CD4-positive, CD25-positive, alpha-beta regulatory T cell (primary cell): Measurements from ENCODE around the gene MAD2L1BP. TPM values are rescaled to one million over a fixed set of nuclear protein-coding genes. Genes with fewer than 3 reads are reported as not detected.
"Not testable (repeated sequence)": the region's sequence is repeated elsewhere in the genome, so short reads cannot be mapped to it uniquely, and the experiment has no call there.

Source experiments
- ATAC-seq, 2 donors: fragments of 150-1000 bp; cut with Tn5 transposase; one replicate each; pipeline ENCODE4 v1.10.0; 2021; ENCODE audit warnings: low read depth in 2 of 2, moderate number of reproducible peaks in 2 of 2, moderate library complexity in 1 of 2
- DNase-seq, 3 donors: peaks; one replicate each; pipeline versions ENCODE4 v3.0.0 to v3.0.0-alpha.2; 2012 to 2022; ENCODE audit warnings: mixed read lengths in 1 of 3
- H3K27ac ChIP-seq: one replicate; pipeline ENCODE4 v1.7.0; 2013; ENCODE audit warnings: mild to moderate bottlenecking, low read length; ENCODE audit not compliant: insufficient read depth, poor library complexity, severe bottlenecking
- H3K27me3 ChIP-seq: one replicate; pipeline ENCODE4 v1.7.0; 2013; ENCODE audit warnings: low read length; ENCODE audit not compliant: control insufficient read depth, insufficient read depth
- H3K36me3 ChIP-seq: one replicate; pipeline ENCODE4 v1.7.0; 2013; ENCODE audit warnings: mild to moderate bottlenecking, low read length, moderate library complexity; ENCODE audit not compliant: control insufficient read depth, insufficient read depth
- H3K4me1 ChIP-seq: 2 replicates; pipeline ENCODE4 v1.7.0; 2013; ENCODE audit warnings: mild to moderate bottlenecking, low read length; ENCODE audit not compliant: insufficient read depth, control insufficient read depth, poor library complexity, severe bottlenecking
- H3K4me3 ChIP-seq: one replicate; pipeline ENCODE4 v1.7.0; 2013; ENCODE audit warnings: low read depth, mild to moderate bottlenecking, low read length, moderate library complexity
- H3K9me3 ChIP-seq, 2 experiments: 1 replicate in 1 of 2; 2 replicates in 1 of 2; pipeline ENCODE4 v1.7.0; 2013; ENCODE audit warnings: low read length in 2 of 2, mild to moderate bottlenecking in 1 of 2, moderate library complexity in 1 of 2; ENCODE audit not compliant: control insufficient read depth in 2 of 2
- H3K27ac Mint-ChIP-seq, 3 donors: one replicate each; pipeline ENCODE4 v1.8.0; 2020 to 2022; ENCODE audit warnings: mild to moderate bottlenecking in 3 of 3, mixed read lengths in 3 of 3, moderate library complexity in 2 of 3
- H3K27me3 Mint-ChIP-seq: one replicate; pipeline ENCODE4 v1.8.0; 2022; ENCODE audit warnings: mild to moderate bottlenecking, mixed read lengths
- H3K36me3 Mint-ChIP-seq: one replicate; pipeline ENCODE4 v1.8.0; 2020; ENCODE audit warnings: mixed read lengths
- H3K4me1 Mint-ChIP-seq, 4 donors: one replicate each; pipeline ENCODE4 v1.8.0; 2020 to 2022; ENCODE audit warnings: mixed read lengths in 4 of 4, mild to moderate bottlenecking in 1 of 4
- H3K4me3 Mint-ChIP-seq, 4 donors: one replicate each; pipeline ENCODE4 v1.8.0; 2020 to 2022; ENCODE audit warnings: mild to moderate bottlenecking in 4 of 4, mixed read lengths in 4 of 4, moderate library complexity in 3 of 4
- H3K9me3 Mint-ChIP-seq, 7 donors: one replicate each; pipeline ENCODE4 v1.8.0; 2020 to 2022; ENCODE audit warnings: mixed read lengths in 7 of 7, mild to moderate bottlenecking in 3 of 7, moderate library complexity in 2 of 7
- polyA plus RNA-seq, 4 donors: library from polyadenylated mRNA; unstranded; fragments of 300-500 nt; fragmentation: Illumina TruSeq; gene quantifications; one replicate each; pipeline ENCODE4 v1.2.3, GENCODE V29; 2021
- total RNA-seq: library from RNA; stranded (reverse); gene quantifications from one replicate; pipeline ENCODE4 v1.2.3, GENCODE V29; 2022

The MAD2L1BP gene
- total and polyA plus RNA-seq, 5 donors from 2014 or later, result 24.8 to 38.6 (median 29.7) TPM

DNA sequence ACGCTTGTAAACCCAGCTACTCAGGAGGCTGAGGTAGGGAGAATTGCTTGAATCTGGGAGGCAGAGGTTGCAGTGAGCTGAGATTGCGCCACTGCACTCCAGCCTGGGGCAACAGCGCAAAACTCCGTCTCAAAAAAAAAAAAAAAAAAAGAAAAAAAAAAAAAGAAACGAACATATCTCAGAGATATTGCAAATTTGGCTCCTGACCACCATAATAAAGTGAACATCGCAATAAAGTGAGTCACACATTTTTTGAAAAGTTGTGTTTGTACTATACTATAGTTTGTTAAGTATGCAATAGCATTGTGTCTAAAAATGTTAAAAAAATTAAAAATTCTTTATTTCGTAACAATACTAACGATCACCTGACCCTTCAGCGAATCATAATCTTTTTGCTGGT lies 22.5 kb downstream of the MAD2L1BP start:
- Histone ChIP-seq H3K4me3 (no peak overlapping the region), H3K9me3 (no peaks in the 10 kb centered on the region), H3K27me3 (no peaks in the 10 kb centered on the region), H3K36me3 (no peaks in the 10 kb centered on the region), H3K27ac (no peak overlapping the region), H3K4me1 (no peaks in the 10 kb centered on the region)
- no peak for ATAC-seq
- H3K9me3 Mint-ChIP-seq, result peaks cover 0 to 2% (median 0%) of the 10 kb centered on the region in 7 donors
- H3K27me3 Mint-ChIP-seq, result peaks cover 10% of the 10 kb centered on the region
- DNase-seq, result no peak
- no peaks in the 10 kb centered on the region for H3K36me3 Mint-ChIP-seq
- no peak overlapping the region for H3K27ac Mint-ChIP-seq
- H3K4me3 Mint-ChIP-seq, result no peak overlapping the region
- no peaks in the 10 kb centered on the region for H3K4me1 Mint-ChIP-seq

DNA sequence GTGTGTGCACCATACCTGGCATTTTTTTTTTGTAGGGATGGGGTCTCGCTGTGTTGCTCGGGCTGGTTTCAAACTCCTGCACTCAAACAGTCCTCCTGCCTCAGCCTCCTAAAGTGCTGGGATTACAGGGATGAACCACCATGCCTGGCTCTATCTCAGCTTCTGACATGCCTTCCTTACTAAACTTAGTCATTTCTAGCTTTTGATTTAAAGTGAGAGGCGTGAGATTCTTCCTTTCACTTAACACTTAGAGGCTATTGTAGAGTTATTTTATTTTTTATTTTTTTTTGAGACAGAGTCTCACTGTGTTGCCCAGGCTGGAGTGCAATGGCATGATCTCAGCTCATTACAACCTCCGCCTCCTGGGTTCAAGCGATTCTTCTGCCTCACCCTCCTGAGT lies 27.3 kb downstream of the MAD2L1BP start:
- peaks cover 0 to 11% (median 7%) of the 10 kb centered on the region in 4 donors for H3K4me1 Mint-ChIP-seq
- H3K9me3 Mint-ChIP-seq, H3K4me3 ChIP-seq: not testable (repeated sequence)

DNA sequence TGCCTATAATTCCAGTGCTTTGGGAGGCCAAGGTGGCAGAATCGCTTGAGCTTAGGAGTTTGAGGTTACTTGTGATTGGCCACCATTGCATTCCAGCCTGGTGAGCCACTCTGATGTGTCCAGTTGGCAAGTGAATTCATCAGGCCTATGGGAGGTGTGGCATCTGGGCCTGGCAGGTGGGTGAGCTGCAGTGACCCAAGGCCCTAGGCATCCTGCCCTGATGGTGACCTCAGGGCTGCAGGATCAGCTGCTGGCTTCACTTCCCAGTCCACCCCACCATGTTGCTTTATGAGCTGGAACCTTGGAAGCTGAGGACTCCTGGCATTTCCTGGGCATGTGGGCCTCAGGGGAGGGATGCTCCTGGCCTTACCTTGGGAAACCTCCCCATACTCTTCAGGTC lies 29.7 kb downstream of the MAD2L1BP start:
- DNase-seq, result no peak
- H3K36me3 Mint-ChIP-seq, result no peaks in the 10 kb centered on the region
- H3K4me3 Mint-ChIP-seq, result no peak overlapping the region
- Histone ChIP-seq H3K4me3 (no peak overlapping the region), H3K27me3 (no peaks in the 10 kb centered on the region), H3K4me1 (peaks cover 13% of the 10 kb centered on the region), H3K9me3 (no peaks in the 10 kb centered on the region), H3K36me3 (no peaks in the 10 kb centered on the region), H3K27ac (no peak overlapping the region)
- no peaks in the 10 kb centered on the region for H3K27me3 Mint-ChIP-seq
- peaks cover 0 to 23% (median 13%) of the 10 kb centered on the region in 4 donors for H3K4me1 Mint-ChIP-seq
- no peak overlapping the region for H3K27ac Mint-ChIP-seq
- no peaks in the 10 kb centered on the region for H3K9me3 Mint-ChIP-seq
- no peak for ATAC-seq

More for the DNA sequence above, 27.3 kb downstream of the MAD2L1BP start:
- ATAC-seq, H3K9me3 ChIP-seq, H3K27ac ChIP-seq, H3K27me3 Mint-ChIP-seq, DNase-seq, H3K27ac Mint-ChIP-seq, H3K36me3 ChIP-seq, H3K27me3 ChIP-seq, H3K36me3 Mint-ChIP-seq, H3K4me3 Mint-ChIP-seq, H3K4me1 ChIP-seq: not testable (repeated sequence)

DNA sequence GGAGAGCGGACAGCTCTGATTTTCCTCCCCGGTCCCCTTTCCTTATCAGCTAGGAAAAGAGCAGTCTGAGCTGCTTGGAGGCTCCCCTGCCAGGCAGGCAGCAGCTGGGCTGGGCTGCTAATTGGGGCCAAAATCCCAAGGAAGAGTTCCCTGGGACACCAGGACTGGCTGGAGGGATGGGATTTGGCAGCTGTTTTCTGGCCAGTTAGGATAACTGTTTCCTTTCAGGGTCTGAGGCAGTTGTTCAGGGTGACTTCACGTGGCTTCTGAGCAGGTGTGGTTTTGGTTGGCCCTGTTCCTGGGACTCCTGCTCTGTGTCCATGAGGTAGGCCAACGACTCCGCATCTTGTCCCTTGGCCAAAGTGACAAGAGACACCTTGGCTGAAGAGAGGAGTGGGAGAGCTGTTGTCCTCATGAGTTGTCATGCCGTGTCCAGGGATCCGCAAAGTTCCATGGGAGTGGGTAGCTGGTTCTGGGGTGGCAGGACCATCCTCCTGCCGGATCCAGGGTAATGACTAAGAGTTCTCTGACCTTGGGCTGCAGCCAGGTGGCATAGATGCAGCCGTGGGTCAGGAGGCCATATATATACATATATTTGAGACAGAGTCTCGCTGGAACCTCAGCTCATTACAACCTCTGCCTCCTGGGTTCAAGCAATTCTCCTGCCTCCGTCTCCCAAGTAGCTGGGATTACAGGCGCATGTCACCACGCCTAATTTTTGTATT lies 30.7 kb downstream of the MAD2L1BP start:
- Histone ChIP-seq H3K36me3 (peaks cover 3% of the 10 kb centered on the region), H3K4me3 (no peak overlapping the region), H3K9me3 (no peaks in the 10 kb centered on the region), H3K4me1 (peaks cover 13% of the 10 kb centered on the region), H3K27me3 (no peaks in the 10 kb centered on the region), H3K27ac (no peak overlapping the region)
- no peak for ATAC-seq
- peaks cover 0 to 23% (median 13%) of the 10 kb centered on the region in 4 donors for H3K4me1 Mint-ChIP-seq
- no peak overlapping the region for H3K4me3 Mint-ChIP-seq
- H3K27ac Mint-ChIP-seq, result no peak overlapping the region
- no peak for DNase-seq
- no peaks in the 10 kb centered on the region for H3K27me3 Mint-ChIP-seq
- no peaks in the 10 kb centered on the region for H3K9me3 Mint-ChIP-seq
- H3K36me3 Mint-ChIP-seq, result no peaks in the 10 kb centered on the region

DNA sequence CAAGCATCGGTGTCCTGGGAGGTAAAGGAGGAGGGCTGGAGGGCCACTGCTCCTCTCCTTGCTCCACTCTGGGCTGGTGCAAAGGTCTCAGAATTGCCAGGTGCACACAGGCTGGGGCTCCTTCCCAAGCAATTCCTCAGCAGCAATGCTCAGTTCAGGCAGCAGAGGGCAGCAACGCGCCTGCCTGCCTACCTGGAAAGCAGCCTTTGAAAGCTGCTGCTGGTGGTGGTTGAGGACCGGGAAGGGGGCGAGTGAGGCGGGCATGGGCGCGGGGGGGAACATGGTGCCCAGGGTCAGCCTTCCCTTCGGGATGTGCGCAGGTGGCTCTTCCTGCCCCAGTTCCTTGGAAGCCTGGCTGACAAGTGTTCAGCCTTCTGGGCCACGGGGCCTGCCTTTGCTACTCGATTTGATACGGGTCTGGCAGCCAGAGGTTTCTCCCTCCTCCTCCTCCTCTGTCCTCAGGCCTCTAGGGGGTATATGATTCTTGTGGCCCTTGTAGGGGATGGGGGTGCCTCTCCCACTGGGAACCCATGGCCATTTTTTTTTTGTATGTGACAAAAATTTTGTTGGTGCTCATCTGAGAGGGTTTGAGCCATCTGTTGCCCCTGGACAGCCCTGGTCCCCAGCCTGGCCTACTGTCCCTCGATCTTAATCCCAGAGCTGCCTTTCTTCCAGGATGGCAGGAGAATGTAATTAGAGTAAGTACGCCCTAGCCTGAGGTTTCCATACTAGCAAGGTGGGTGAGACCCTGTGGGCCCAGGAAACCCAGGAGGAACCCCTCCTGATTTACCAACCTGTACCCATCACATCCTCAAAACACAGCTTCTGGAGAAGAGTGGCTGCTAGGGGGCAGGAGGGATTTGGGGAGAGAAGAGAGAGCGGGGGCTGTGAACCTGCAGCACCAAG lies 31.9 kb downstream of the MAD2L1BP start:
- Histone ChIP-seq H3K27me3 (no peaks in the 10 kb centered on the region), H3K4me3 (no peak overlapping the region), H3K27ac (no peak overlapping the region), H3K4me1 (peaks cover 13% of the 10 kb centered on the region), H3K9me3 (no peaks in the 10 kb centered on the region), H3K36me3 (peaks cover 15% of the 10 kb centered on the region)
- H3K27ac Mint-ChIP-seq, result peak overlapping the region in 1 of 3 donors; percentile 29
- H3K9me3 Mint-ChIP-seq, result no peaks in the 10 kb centered on the region
- peak; percentile 49 to 74 for ATAC-seq
- no peaks in the 10 kb centered on the region for H3K36me3 Mint-ChIP-seq
- peak; percentile 68 to 77 (median 72) for DNase-seq
- peaks cover 0 to 23% (median 13%) of the 10 kb centered on the region in 4 donors for H3K4me1 Mint-ChIP-seq
- no peaks in the 10 kb centered on the region for H3K27me3 Mint-ChIP-seq
- H3K4me3 Mint-ChIP-seq, result peak overlapping the region in 2 of 4 donors; percentile 67 to 71

DNA sequence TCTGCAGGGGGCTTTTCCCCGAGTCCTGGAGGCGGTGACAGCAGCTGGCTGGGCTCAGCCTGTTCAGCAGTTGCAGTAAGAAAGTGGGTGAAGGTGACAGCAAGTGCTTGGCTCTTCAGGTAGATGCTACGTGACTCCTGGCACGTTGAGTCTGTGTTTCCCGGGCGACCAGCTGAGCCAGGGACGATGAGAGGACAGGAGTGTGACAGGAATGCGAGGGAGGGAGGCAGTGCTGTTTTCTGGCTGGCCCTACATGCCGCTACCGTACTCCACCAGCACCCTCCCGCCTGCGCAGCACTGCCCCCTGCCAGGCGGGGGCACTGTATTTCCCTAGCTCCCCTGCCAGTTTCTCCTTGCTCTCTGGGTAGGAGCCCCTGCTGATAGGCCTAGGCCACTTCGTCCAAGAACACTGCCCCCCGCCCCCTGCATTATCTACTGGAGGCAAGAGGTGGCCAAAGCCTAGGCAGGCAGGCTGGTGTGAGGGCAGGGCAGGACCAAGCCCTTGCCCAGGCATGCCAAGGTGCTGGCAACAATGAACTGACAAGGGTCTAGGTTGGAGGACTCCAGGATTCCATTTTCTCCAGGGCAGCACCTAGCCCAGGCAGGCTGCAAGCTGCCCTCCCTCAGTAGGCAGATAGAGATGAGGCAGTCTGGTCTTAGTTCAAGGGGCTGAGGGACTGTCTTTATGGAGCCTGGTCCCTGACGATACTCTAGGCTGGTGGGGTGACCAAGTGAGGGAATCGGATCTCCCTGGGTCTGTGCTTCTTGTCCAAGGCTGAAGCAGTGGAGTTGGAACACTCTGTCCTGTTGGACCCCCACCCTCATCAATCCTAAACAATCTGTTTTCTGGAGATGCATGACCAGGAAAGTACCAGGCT lies 32.8 kb downstream of the MAD2L1BP start:
- Histone ChIP-seq H3K27ac (no peak overlapping the region), H3K27me3 (no peaks in the 10 kb centered on the region), H3K4me3 (no peak overlapping the region), H3K36me3 (peaks cover 21% of the 10 kb centered on the region), H3K9me3 (no peaks in the 10 kb centered on the region), H3K4me1 (peaks cover 13% of the 10 kb centered on the region)
- Mint-ChIP-seq H3K9me3 (no peaks in the 10 kb centered on the region), H3K4me1 (peaks cover 0 to 23% (median 13%) of the 10 kb centered on the region in 4 donors), H3K27me3 (no peaks in the 10 kb centered on the region), H3K4me3 (peak overlapping the region in 1 of 4 donors; percentile 24), H3K36me3 (no peaks in the 10 kb centered on the region), H3K27ac (peak overlapping the region in 2 of 3 donors; percentile 29 to 46)
- ATAC-seq, result peak; percentile 38 to 51
- peak in 2 of 3 donors; percentile 14 to 56 for DNase-seq
